ENCODE measurements around the gene MPI.
A peak's percentile ranks its signal among the peaks of the same experiment; 100 is the strongest.
"Not testable (repeated sequence)": the region's sequence is repeated elsewhere in the genome, so short reads cannot be mapped to it uniquely, and the experiment has no call there.

MPI gene

GRCh38 chr15:74863239-74864056, 26.4 kb upstream of the MPI start:
- no peak for DNase-seq (ENCODE audit: low read depth in 2 of 2)

DNA sequence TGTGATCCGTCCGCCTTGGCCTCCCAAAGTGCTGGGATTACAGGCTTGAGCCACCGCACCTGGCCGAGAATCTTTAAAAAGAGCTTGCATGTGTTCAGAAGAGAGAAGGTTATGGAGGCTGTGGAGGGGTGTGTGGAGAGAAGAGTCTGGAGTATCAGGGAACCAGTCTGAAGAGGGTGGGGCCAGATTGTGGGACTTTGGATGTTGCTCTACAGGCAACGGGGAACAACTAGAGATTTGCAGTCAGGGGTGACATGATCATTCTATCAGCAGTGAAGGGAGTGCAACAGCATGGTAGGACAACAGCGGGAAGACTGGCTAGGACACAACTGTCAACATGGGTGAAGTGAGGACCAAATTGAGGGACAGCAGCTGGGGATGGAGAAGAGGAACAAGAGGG, 25.5 kb upstream of the MPI start:
- DNase-seq (ENCODE audit: low read depth in 2 of 2), result no peak

GRCh38 chr15:74865316-74865715, 24.5 kb upstream of the MPI start:
- DNase-seq (ENCODE audit: low read depth in 2 of 2), result no peak

DNA sequence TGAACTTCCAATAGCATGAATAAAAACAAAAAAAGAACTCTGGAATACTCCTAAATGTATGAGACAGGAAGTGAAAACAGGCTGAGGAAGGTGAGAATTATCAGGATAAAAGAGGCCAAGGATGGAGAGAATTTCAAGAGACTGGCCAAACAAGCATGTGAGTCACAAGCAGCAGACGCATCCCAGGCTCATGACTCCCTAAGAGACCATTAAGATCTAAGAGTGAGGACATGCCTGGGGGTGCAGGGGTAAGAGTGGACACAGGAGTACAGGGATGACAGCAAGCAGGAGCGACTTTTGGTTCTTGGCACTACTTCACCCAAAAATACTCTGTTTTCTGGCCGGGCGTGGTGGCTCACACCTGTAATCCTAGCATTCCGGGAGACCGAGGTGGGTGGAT, 23.8 kb upstream of the MPI start:
- DNase-seq (ENCODE audit: low read depth in 2 of 2), result no peak

GRCh38 chr15:74867466-74868038, 22.3 kb upstream of the MPI start:
- no peak for DNase-seq (ENCODE audit: low read depth in 2 of 2)

DNA sequence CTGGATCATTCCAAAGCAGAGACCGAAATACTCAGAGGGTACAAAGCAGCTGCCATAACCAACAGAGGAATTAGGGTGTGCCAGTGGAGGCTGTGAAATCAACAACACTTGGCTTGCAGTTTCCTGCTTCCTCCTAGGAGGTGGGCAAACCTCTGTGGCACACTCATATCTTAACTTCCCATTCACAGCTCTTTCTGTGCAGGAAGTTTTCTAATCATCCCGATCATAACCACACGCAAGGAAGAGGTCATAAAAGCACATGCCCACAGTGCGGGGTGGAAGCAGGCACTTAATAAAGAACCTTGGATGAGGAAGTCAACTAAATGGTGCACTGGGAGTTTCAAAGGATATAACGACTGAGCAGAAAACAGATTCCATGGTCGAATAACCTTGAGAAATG, 21.8 kb upstream of the MPI start:
- no peak for DNase-seq (ENCODE audit: low read depth in 2 of 2)

GRCh38 chr15:74869372-74869725, 20.5 kb upstream of the MPI start:
- DNase-seq (ENCODE audit: low read depth in 2 of 2), result no peak

DNA sequence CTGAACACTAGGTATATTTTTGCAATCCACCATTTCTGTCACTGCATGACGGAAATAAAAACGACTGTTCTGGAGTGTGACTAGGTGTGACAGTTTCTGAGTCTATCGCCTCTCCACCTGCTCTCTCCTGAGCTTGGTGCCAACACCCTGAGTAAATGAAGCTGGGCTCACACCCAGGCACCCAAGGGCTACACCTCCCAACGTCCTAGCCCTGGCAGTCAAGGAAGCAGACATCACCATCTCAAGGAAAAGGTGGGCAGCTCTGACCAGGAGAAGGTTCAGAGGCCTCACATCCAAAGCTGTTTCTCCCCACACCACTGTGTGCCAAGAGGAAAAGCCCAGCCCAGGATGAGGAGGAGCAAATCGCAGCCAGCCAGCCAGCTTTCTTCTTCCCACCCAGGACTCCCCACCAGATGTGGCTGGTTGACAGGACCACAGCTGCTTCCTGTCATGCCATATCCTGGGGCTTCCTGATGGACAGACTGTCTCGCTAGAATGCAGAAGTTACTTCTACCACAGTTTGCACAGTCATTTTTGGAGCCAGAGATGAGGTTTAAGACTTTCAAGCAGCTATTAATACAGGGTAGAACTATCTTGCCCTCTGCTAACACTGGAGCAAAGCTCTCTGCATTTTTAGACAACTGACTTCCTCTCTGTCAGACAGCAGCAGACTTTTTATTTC, 20.0 kb upstream of the MPI start:
- DNase-seq (ENCODE audit: low read depth in 2 of 2), result no peak

DNA sequence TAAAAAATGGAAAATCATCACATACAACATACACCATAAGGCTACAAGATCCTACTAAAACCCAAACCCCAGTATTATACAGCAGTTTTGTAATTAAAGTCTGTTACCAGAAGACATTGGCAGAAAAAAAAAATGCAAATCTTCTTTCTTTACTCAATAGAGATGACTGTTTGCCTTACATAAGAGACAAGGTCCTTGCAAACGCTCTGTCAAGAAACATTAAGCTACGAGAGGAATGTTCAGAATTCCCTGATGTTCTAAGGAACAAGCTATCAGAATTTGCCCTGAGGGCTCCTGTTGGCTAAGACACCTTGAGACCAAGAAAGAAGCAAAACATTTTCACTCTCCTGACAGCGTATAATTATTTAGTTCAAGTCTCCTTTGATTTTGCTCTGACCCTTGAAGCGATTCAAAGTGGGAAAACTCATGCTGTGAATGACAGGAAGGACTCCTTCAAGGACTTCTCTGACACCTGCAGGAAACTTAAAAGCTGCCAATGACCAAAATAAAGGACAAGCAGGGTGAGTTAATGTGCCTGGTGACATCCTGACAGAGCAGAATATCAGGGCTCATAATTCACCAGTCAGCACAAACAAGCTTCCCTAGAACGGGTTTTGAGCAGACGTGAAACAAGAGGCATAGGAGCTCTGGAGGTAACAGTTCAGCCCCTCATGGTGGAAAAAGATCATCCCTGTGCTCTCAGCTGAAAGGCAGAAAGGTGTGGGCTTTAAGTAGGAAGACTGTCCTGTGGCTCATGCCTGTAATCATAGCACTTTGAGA, 19.2 kb upstream of the MPI start:
- no peak for DNase-seq (ENCODE audit: low read depth in 2 of 2)

GRCh38 chr15:74872702-74873035, 17.2 kb upstream of the MPI start:
- DNase-seq (ENCODE audit: low read depth in 2 of 2), result no peak

- peak; percentile 85 to 86 for DNase-seq (ENCODE audit: low read depth in 2 of 2)
These were observed 16.6 kb upstream of the MPI start, which contains the start of gene SCAMP2 for GRCh38 chr15:74873036-74873755. Gene SCAMP2 (minus strand): TSS chr15:74873365. CDS start chr15:74873255, 110 bp downstream.

DNA sequence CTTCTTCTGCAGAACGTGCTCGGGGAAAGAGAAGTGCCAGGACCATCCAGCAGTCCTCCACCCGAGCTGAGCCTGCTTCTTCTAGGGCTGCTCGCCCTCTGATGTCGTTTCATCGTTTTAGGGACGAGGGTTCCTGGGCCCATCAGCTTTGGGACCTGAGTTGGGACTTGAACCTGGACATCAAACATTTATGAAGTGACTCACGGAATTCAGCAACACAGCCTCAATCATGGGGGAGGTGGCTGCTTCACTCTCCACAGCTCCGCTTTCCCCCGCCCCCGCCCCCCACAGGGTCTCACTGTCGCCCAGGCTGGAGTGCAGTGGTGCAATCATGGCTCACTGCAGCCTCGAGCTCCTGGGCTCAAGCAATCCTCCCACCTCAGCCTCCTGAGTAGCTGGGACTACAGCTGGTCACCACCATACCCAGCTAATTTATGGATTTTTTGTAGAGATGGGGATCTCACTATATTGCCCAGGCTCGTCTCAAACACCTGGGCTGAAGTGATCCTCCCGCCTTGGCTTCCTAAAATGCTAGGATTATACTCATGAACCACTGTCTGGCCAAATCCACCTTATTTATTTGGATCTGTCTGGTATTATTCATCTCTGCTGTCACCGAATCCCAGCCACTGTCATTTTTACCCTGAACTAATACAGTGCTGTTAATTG, 16.0 kb upstream of the MPI start:
- no peak for DNase-seq (ENCODE audit: low read depth in 2 of 2)

DNA sequence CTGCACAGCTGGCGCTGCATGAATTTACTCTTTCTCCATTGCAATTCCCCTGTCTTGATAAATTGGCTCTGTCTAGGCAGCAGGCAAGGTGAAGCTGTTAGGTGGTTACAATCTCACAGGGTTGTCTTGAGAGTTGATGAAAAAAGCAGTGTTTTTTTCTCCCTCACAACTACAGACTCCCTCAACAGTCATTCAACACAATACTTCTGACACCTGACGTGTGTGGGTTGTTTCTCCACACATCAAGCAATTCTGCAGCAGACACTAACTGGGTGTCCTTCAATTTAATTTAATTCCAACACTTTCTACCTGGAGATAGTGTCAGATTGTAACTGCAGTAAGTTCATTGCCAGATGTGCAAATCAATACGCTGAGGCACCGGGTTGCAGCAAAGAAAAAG, 11.6 kb upstream of the MPI start:
- DNase-seq (ENCODE audit: low read depth in 2 of 2), result no peak

DNA sequence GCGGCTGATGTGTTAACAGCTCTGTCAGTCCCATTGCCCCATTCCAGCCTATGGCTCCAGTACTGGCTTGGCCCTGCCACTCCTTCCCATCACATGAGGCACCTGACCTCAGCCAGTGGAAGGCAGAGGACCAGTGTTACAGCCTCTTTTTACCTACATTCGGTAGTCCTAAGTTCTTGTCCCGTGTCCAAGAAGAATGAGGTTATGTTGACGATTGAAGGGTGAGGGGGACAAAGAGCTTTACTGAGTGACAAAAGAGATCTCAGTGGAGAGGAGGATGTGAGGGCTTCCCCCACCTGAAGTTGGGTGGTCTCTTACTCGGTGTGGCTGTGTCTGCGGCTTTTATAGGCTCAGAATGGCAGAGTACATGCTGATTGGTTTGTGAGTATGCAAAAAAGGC, 7.3 kb upstream of the MPI start:
- no peak for DNase-seq (ENCODE audit: low read depth in 2 of 2)

GRCh38 chr15:74884428-74885223, 5.2 kb upstream of the MPI start:
- no peak for DNase-seq (ENCODE audit: low read depth in 2 of 2)

DNA sequence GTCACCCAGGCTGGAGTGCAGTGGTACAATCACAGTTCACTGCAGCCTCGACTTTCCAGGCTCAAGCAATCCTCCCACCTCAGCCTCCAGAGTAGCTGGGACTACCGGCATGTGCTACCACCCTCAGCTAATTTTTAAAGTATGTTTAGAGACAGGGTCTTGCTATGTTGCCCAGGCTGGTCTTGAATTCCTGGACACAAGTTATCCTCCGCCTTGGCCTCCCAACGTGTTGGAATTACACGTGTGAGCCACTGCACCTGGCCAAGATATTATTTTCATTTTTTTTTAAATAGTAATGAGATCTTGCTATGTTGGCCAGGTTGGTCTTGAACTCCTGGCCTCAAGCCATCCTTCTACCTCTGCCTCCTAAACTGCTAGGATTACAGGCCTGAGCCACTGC, 4.4 kb upstream of the MPI start:
- DNase-seq (ENCODE audit: low read depth in 2 of 2), result no peak

DNA sequence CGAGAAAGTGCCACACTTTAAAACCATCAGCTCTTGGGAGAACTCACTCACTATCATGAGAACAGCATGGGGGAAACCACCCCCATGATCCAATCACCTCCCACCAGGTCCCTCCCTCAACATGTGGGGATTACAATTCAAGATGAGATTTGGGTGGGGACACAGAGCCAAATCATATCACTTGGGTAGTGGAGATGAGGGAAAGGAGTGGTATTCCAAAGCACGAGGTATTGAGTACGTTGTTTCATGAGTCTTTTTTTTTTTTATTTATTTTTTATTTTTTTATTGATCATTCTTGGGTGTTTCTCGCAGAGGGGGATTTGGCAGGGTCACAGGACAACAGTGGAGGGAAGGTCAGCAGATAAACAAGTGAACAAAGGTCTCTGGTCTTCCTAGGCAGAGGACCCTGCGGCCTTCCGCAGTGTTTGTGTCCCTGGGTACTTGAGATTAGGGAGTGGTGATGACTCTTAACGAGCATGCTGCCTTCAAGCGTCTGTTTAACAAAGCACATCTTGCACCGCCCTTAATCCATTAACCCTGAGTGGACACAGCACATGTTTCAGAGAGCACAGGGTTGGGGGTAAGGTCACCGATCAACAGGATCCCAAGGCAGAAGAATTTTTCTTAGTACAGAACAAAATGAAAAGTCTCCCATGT, 2.2 kb upstream of the MPI start:
- DNase-seq (ENCODE audit: low read depth in 2 of 2), result not testable (repeated sequence)

DNA sequence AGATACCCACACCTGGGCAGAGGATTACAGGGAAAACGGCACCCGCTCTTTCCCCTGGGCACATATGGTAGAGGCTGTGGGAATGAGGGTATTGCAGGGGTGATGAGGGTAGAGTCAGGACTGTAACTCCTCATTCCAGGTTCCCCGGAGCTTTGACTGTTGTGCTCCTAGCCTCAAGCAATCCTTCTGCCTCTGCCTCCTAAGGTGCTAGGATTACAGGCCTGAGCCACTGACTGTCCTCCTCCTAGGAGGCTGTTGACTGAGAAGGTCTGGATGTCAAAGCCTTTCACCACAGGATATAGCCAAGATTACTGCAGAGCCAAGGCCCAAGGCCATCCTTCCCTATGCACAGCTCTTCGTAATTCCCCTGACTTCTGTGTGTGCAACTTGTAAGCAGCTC, 1.1 kb upstream of the MPI start:
- DNase-seq (ENCODE audit: low read depth in 2 of 2), result no peak

DNA sequence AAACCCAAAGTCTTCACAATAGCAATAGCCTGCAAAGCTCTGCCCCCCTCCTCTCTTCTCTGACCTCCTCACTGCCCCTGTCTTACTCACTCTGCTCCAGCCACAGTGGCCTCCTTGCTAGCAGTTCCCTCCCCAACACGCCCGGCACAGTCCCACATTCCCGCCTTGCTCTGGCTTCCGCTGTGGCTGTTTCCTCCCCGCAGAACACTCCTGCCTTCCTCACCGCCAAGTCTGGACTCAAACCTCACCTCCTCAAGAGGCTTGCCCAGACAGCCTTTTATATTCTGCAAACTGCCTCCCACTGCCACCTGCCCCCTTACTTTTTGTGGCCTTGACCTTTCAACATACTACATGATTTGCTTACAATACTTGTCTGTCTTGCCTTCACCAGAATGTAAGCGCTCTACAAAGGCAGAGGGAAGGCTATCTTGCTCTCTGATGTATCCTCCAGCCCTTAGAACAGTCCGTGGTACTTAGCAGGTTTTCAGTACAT, 406 bp upstream of the MPI start:
- no peak for DNase-seq (ENCODE audit: low read depth in 2 of 2)

- DNase-seq (ENCODE audit: low read depth in 2 of 2), result no peak
These were observed 771 bp downstream of the MPI start for GRCh38 chr15:74890665-74890960.

Data from stimulated activated CD8-positive, alpha-beta memory T cell treated with anti-CD3 and anti-CD28 coated beads, Interleukin-2, amount 100 ng/mL, for 48 hours (primary cell).